IPS-11a (cell line): ENCODE measurements around the gene QKI.

Source experiments
- H3K4me3 ChIP-seq: one replicate; pipeline ENCODE4 v1.5.1; 2013; ENCODE audit warnings: low read depth, low read length, control low read depth

The QKI gene

DNA sequence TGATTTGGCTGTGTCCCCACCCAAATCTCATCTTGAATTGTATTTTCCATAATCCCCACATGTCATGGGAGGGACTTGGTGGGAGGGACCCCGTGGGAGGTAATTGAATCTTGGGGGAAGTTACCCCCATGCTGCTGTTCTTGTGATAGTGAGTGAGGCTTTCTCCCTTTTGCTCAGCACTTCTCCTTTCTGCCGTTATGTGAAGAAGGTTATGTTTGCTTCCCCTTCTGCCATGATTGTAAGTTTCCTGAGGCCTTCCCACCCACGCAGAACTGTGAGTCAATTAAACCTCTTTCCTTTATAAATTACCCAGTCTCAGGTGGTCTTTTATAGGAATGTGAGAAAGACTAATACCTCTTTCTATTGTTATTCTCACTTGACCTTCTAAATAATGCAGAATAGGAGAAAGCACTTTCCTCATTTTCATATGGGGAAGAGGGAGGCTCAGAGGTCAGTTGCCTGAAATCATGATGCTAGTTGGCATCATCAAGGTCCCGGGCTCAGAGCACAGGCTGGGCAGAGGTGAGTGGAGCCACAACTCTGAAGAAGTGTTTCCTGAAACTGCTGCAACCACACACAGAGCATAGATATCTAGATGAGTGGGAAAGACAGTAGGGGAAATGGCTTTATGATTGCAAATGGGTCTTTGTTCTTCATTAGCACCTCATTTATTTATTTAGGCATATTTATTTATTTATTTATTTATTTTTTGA is 191.0 kb downstream of the QKI start:
- no peak overlapping the region for H3K4me3 ChIP-seq

DNA sequence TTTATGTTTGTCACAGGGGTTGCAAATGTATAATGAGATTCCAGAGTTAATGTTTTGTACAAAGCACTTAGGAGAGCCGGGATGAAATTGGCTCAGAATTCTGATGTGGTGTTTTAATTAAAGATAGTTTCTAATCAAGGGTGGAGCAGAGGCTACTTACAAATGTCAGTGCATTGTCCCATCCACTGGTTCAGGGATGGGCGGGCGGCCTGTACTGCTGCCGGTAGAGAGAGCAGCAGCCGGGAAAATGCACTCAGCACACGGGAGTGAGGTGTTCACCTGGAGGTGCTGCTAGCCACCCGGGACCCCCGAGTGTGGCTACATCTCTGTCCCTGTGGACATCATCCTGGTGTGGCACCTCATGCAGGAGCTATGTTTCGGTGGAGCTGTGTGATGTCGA is 193.3 kb downstream of the QKI start:
- H3K4me3 ChIP-seq = no peak overlapping the region

GRCh38 chr6:163608204-163608644 is 193.7 kb downstream of the QKI start:
- H3K4me3 ChIP-seq = no peak overlapping the region

DNA sequence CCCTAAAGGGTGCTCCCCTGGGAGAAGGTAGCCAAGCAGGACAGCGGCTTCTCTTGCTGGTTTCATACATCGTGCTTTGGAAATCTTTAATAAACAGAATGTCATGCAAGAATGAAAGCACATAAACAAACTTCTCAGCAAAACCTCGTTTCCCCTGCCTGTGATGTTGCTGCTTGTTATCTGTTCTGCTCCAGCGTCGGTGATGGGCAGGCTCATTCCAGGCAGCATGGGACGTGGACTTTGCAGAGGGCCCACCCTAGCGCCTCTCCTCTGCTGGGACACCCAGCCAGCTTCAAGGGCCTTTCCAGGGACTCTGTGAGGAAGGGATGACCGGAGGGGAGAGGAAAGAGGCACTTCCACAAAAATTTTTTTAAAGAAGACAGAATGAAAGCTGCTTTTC is 197.7 kb downstream of the QKI start:
- no peak overlapping the region for H3K4me3 ChIP-seq

- H3K4me3 ChIP-seq = no peak overlapping the region
These were observed 198.5 kb downstream of the QKI start for GRCh38 chr6:163613025-163613424.

- no peak overlapping the region for H3K4me3 ChIP-seq
These were observed 199.2 kb downstream of the QKI start for GRCh38 chr6:163613668-163614067.

GRCh38 chr6:163616452-163616851 is 201.9 kb downstream of the QKI start:
- H3K4me3 ChIP-seq = no peak overlapping the region

GRCh38 chr6:163617549-163617948 is 203.0 kb downstream of the QKI start:
- H3K4me3 ChIP-seq = no peak overlapping the region

DNA sequence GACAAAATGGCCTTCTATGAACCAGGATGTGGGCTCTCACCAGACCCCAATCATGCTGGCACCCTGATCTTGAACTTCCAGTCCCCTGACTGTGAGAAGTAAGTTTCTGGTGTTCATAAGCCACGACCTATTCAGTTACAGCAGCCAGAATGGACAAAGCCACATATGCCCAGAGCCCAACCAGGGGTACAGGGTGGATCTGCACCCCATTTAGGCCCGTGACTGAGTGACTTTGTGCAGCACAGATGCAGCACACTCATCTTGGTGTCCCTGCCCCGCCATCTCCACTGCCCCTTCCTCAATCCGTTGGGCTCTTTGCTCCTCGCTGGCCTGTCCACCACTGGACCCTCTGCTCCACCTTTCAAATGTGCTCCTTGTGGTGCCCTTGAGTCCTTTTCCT is 205.6 kb downstream of the QKI start:
- no peak overlapping the region for H3K4me3 ChIP-seq

DNA sequence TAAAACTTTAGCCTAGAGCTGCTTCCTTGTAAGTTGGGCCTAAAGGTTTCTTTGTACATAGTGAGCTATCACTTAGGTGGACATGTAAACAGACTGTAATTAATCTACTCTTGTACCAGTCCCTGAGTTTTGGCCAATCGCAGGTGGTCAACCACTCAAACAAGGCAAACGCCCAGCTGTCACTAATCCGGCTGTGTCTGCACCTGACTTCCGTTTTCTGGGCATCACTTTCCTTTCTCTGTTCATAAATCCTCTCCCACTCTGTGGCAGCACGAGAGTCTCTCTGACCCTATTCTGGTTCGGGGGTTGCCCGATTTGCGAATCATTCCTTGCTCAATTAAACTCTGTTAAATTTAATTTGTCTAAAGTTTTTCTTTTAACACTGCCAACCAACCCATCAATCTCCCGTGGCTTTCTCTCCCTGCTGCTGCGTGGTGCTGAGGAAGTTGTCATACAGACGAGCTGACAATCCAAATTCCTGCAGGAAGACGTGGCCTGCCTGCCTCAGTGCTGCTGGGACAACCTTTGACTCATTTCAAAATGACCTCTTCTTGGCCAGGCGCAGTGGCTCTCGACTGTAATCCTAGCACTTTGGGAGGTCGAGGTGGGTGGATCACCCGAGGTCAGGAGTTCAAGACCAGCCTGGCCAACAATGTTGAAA is 206.3 kb downstream of the QKI start:
- no peak overlapping the region for H3K4me3 ChIP-seq

DNA sequence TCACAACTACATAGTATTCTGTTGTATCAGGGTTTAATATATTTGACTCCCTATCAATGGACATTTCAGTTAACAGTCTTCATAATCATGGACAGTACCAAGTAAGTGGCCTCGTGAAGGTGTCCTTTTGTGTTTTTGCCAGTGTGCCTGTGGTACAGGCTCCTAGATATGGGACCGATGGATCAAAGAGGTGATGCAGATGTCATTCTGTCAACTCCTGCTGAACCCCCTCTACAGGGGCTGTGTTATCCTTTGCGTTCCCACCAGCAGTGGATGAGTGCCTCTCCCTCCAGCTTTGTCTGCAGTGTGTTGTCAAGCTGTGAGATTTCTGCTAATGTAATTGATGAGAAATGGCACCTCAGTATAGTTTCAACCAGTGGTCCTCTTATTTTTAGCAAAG is 210.7 kb downstream of the QKI start:
- no peak overlapping the region for H3K4me3 ChIP-seq

DNA sequence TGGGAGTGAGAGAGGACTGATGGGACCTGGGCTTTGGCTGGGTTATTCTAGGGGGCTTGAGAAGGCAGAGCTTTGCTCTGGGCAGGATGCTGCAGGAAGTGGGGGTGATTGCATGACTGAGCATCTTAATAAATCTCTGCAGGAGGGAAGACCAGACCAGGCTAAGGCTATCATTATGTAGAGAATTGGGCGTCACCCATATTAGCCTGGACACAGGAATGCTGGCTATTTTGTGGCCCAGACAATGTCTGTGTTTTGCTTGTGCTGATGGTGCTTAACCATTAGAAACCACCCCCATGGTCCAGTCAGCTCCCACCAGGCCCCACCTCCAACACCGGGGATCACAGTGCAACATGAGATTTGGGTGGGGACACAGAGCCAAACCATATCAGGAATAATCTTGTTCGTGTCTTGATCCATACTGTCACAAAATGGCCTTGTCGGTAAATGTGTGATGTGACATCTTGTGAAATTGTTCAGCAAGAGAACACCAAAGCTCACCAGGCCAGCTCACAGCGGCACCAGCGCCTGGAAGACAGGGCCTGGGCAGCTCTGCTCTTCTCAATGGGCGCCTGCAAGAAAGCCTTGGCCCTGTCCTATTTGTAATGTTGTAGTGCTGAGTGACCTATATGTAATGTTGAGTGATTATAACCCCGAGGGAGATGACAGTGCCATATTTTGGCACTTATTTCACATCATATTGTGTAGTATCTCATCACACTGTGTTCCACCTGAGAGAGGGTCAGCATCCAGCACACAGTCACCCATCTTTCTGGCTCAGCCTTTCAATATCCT is 211.8 kb downstream of the QKI start:
- H3K4me3 ChIP-seq = no peak overlapping the region

DNA sequence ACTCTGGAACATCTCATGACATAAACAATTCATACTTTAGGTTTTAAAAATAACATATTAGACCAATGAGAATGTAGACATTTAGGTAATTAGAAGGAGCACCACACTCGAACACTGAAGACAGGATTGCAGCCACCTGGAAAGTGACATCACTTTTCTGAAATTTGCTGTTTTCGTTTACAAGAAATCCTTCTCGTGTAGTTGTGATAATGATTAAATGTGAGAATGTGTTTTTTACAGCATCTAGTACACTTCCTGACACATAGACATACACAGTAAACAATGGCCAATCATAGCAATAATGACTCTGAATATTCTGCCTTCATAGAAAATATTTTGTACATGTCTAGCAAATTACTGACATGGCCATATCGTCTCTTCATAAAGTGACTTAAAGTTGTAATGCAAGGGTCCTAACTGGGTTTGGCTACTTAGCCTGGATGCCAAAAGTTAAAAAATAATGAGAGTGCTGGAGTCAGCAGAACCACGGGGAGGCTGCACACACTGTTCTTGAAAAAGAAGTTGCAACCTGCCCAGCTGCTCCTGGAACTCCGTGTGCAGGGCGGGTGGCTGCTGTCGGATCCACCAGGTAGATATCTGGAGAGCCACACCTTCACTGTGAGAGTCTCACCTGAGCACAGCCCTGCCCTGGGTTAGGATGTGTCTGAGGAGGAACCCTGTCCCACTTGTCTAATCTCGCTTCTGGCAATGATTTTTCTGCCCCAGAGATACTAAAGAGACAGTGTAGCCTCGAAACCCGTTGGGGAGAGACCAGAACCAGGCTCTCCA is 212.9 kb downstream of the QKI start:
- H3K4me3 ChIP-seq = no peak overlapping the region
